HEK293T (cell line): ENCODE results near the gene LRRC61.
"Not testable (repeated sequence)": the region's sequence is repeated elsewhere in the genome, so short reads cannot be mapped to it uniquely, and the experiment has no call there.

ENCODE experiments used
- ARNT ChIP-seq: fragments of 450-650 bp; IDR thresholded peaks from 2 replicates; pipeline ENCODE4 v1.6.1; 2017; ENCODE audit warnings: mild to moderate bottlenecking
- BHLHE40 ChIP-seq: fragments of 450-650 bp; IDR thresholded peaks from 2 replicates; pipeline ENCODE4 v1.6.1; 2016; ENCODE audit warnings: mild to moderate bottlenecking, moderate library complexity, borderline replicate concordance
- ELF4 ChIP-seq: fragments of 450-650 bp; IDR thresholded peaks from 2 replicates; pipeline ENCODE4 v1.6.1; 2017; ENCODE audit warnings: antibody characterized with exemption
- FOXA1 ChIP-seq: fragments of 450-650 bp; IDR thresholded peaks from 2 replicates; pipeline ENCODE4 v1.6.1; 2016; ENCODE audit warnings: mild to moderate bottlenecking
- FOXK2 ChIP-seq: fragments of 450-650 bp; IDR thresholded peaks from 2 replicates; pipeline ENCODE4 v1.6.1; 2016; ENCODE audit warnings: mild to moderate bottlenecking
- FOXM1 ChIP-seq: fragments of 450-650 bp; IDR thresholded peaks from 2 replicates; pipeline ENCODE4 v1.6.1; 2017; ENCODE audit warnings: mild to moderate bottlenecking, borderline replicate concordance
- HDGF ChIP-seq: fragments of 450-650 bp; IDR thresholded peaks from 2 replicates; pipeline ENCODE4 v1.6.1; 2017; ENCODE audit warnings: antibody characterized with exemption, borderline replicate concordance
- LEF1 ChIP-seq: fragments of 450-650 bp; IDR thresholded peaks from 2 replicates; pipeline ENCODE4 v1.6.1; 2017; ENCODE audit warnings: mild to moderate bottlenecking, borderline replicate concordance
- NFRKB ChIP-seq: fragments of 450-650 bp; IDR thresholded peaks from 2 replicates; pipeline ENCODE4 v1.6.1; 2016; ENCODE audit warnings: mild to moderate bottlenecking, moderate library complexity
- SP1 ChIP-seq: fragments of 450-650 bp; IDR thresholded peaks from 2 replicates; pipeline ENCODE4 v1.6.1; 2017
- SUZ12 ChIP-seq: fragments of 450-650 bp; IDR thresholded peaks from 2 replicates; pipeline ENCODE4 v1.6.1; 2016; ENCODE audit warnings: mild to moderate bottlenecking
- TARDBP ChIP-seq: fragments of 450-650 bp; IDR thresholded peaks from 2 replicates; pipeline ENCODE4 v1.6.1; 2016
- ZNF384 ChIP-seq: fragments of 450-650 bp; IDR thresholded peaks from 2 replicates; pipeline ENCODE4 v1.6.1; 2016
- TF ChIP-seq, protein P1 (sequence below): fragments of 450-650 bp; IDR thresholded peaks from 2 replicates; pipeline ENCODE4 v1.6.1; 2016

DNA sequence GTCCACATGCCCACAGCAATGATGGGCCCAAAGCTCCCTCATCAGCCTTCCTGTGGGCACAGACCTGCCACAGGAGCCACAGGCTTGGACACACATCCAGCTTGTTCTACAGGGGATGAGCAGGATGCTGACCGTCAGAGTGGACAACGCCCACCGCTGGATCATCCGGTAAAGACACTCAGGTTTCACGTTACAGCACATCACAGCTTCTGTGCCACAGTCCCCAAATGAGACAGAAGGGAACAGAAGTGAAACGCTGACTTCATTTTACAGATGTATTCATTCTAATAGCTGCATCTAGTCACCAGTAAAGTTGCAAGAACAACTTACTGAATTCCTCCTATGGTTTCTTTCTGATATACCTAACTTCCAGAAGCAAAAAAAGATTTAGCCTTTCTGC is 32.8 kb upstream of the LRRC61 start:
- TF ChIP-seq ELF4, FOXA1, TARDBP, SP1, HDGF, FOXK2, FOXM1, BHLHE40, NFRKB, SUZ12, ZNF384, LEF1, ARNT: not testable (repeated sequence)
- TF ChIP-seq, protein P1, sequence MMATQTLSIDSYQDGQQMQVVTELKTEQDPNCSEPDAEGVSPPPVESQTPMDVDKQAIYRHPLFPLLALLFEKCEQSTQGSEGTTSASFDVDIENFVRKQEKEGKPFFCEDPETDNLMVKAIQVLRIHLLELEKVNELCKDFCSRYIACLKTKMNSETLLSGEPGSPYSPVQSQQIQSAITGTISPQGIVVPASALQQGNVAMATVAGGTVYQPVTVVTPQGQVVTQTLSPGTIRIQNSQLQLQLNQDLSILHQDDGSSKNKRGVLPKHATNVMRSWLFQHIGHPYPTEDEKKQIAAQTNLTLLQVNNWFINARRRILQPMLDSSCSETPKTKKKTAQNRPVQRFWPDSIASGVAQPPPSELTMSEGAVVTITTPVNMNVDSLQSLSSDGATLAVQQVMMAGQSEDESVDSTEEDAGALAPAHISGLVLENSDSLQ = not testable (repeated sequence)
